HuH-7.5 (cell line): ENCODE measurements around the gene B4GALNT3.
"Not testable (repeated sequence)": the region's sequence is repeated elsewhere in the genome, so short reads cannot be mapped to it uniquely, and the experiment has no call there.

Experiments used
- DNase-seq: peaks from one replicate; pipeline ENCODE4 v3.0.0; 2011; ENCODE audit warnings: low spot score

Gene B4GALNT3

DNA sequence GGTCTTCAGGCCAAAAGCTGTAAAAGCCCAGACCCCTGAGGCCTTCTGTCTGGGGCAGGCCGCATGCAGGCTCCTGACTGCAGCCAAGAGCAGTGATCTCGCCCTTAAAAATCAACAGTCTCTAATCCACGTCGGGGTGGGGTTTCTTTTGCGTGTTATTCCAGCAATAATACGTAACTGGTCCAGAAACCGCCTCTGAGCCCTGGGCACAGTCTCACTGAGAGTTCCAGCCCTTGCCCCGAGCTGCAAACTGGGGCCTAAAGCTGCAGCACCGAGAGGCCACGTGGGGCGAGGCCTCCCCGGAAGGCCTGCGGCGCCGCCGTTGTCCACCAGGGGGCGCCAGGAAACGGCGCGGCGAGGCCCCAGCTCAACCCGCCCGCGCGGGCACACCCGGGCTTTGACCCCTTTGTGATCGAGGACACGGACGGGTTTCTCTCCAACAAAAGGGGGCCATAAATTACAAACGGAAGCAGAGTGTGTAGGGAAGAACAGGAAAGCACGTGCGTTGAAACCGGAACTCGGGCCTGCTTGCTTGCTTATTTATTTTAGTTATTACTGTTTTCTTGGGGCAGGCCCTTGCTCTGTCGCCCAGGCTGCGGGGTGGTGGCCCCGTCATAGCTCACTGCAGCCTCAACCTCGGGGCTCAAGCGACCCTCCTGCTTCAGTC, 116.3 kb downstream of the B4GALNT3 start:
- peak; percentile 85 for DNase-seq

DNA sequence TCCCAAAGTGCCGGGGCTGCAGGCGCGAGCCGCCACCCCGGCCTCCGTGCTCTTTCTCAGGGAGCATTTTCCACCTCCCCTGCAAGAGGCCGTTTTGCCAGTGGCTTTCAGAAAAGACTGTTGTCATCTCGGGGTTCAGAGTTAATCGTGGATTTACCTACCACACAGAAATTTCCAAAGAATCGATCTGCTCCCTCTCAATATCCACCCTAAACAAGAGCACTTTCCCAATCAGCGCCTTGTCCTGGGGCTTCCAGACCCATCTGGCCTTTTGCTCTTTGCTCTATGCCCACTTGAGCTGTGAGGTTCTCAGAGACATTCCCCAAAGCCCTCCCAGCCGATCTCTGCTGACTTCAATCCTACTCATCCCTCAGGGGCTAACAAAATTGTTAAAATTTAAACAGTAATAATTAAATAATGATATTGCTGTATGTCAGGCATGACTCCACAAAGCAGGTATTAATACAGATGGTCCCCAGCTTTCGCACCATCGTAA, 116.9 kb downstream of the B4GALNT3 start:
- DNase-seq = no peak

DNA sequence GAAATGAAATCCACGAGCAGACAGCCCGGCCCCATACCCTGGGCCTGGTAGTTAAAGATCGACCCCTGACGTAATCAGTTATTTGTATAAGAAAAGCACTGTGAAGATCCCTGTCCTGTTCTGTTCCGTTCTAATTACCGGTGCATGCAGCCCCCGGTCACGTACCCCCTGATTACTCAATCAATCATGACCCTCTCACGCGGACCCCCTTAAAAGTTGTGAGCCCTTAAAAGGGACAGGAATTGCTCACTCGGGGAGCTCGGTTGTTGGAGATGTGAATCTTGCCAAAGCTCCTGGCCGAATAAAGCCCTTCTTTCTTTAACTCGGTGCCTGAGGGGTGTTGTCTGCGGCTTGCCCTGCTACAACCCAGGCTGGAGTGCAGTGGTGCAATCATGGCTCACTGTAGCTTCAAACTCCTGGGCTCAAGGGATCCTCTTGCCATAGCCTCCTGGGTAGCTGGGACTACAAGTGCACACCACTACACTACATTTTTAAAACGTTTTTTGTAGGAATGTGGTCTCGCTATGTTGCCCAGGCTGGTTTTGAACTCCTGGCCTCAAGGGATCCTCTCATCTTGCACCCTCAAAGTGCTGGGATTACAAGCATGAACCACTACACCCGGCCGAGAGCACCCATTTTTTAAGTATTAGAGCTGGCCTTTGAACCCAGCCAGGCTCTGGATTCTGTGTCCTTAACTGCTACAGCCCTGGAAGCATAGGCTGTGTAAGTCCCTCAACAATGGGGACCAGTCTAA, 118.4 kb downstream of the B4GALNT3 start:
- not testable (repeated sequence) for DNase-seq

DNA sequence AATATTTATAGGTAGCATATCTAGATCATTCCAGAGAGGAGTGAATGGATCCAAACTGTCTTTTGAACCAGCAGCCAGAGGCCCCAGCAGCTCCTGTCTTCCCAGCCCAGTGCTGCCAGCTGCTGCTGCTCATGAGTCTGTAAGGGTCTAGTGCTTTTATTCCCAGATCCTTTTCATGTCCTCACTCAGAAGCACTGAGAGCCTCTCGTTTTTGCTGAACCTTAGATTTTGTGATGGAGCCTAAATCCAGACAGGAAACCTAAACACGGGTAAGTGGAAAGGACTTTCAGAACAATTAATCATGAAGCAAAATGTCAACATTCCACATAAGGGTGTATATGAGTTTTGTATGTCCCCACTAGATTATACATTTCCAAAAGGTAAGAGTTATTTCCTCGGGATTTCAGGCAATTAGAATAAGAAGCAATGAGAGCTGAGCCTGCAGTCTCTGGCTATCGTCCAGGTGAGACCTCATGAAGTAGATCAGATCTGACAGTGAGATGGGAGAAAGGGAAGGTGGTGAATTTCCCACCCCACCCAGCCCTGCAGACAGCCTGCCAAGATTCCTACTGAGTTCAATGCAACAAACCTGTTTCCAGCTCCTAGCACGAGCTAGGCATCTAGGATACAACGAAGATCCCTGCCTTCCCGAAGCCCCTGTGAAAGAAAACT, 119.1 kb downstream of the B4GALNT3 start:
- DNase-seq = no peak

DNA sequence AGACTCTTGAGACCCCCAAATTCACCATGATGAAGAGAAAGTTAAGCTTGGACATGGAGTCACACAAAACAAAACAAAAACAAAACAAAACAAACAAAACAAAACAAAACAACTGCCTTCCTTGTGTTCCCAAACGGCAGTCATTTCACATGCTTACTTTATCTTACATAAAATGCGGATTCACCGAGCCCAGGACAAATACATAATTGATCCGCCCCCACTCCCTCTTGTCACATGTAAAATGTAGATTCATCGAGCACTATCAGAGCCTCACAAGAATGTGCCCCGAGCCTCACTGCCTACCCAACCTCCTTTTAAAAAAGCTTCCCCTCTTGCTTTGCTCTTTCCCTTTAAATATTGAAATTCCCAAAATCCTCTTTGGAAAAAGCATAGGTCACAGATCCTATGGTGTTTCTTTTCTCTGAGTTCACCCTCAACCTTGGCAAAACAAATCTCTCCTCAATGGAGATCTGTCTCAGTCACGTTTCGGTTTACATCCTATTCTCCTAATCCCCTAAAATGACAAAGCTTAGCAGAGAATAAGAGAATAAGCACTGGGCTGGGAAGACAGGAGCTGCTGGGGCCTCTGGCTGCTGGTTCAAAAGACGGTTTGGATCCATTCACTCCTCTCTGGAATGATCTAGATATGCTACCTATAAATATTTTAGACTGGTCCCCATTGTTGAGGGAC, 119.8 kb downstream of the B4GALNT3 start:
- DNase-seq = no peak

DNA sequence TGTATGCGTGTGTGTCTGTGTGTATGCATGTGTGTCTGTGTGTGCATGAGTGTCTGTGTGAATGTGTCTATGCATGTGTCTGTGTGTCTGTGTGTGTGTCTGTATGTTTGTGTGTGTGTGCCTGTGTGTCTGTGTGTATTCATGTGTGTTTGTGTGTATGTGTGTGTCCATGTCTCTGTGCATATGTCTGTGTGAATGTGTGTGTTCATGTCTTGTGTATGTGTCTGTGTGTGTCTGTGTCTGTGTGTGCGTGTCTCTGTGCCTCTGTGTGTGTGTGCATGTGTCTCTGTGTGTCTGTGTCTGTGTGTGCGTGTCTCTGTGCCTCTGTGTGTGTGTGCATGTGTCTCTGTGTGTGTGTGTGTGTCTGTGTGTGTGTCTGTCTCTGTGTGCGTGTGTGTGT, 121.1 kb downstream of the B4GALNT3 start:
- no peak for DNase-seq

DNA sequence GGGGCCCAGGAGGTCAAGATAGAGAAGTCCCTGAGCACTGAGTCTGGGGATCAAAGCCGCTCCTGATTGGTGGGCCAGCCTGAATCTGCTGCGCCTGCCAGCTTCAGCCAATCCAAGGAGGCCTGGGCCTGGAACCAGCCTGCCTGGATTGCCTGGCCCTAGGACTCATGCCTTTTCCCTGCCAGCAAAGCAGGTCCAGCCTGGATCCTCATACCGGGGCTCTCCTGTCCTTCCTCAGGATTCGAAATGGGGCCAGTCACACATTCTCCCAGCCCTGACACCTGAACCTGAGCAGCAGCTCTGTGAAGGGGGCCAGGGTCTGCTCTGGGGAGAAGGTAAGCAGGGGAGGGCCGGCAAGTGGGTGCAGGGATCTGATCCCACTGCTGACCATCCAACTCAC, 121.6 kb downstream of the B4GALNT3 start:
- no peak for DNase-seq

DNA sequence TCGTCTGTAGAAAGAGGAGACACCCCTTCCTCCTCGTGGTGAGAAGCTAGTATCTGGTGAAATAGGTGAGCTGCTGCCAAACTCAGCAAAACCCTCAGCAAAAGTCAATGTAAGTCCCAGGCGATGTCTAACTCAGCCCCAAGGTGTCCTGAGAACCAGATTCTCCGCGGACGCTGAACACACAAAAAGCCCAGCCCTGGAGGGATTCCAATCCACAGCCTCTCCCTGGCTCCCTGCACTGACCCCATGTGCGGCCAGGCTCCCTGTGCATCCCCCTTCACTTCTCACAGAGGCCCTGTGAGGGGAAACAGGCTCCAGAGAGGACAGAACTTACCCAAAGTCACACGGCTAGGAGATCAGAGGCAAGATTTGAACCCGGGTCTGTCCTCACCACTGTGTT, 122.0 kb downstream of the B4GALNT3 start:
- no peak for DNase-seq

DNA sequence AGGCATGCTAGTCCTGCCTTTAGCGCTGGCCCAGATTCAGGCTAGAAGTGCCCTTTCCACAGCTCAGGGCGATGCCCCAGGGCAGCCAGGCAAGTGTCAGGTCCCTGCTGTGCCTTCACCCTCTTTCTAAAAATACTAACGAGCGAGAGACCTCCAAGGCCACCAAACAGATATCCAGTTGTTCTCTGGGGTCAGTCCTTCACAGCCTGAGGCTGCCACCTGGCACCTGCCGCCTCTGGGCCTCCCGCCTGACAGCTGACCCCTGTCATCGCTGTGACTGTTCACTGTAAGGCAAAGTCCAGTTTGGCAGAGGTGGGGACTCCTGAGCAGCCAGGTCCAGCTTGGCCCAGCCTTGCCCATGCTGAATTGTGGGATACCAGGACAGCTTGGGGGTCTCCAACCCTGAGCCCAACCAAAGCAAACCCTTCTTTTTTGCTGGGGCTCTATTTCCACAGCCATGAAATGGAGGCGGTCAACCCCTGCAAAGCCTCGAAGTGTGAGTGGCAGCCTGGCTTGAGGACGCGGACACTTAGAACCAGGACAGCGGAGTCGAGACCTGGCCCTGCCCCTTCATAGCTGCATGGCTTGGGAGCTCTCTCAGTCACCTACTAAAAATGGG, 123.6 kb downstream of the B4GALNT3 start:
- DNase-seq = peak; percentile 62

DNA sequence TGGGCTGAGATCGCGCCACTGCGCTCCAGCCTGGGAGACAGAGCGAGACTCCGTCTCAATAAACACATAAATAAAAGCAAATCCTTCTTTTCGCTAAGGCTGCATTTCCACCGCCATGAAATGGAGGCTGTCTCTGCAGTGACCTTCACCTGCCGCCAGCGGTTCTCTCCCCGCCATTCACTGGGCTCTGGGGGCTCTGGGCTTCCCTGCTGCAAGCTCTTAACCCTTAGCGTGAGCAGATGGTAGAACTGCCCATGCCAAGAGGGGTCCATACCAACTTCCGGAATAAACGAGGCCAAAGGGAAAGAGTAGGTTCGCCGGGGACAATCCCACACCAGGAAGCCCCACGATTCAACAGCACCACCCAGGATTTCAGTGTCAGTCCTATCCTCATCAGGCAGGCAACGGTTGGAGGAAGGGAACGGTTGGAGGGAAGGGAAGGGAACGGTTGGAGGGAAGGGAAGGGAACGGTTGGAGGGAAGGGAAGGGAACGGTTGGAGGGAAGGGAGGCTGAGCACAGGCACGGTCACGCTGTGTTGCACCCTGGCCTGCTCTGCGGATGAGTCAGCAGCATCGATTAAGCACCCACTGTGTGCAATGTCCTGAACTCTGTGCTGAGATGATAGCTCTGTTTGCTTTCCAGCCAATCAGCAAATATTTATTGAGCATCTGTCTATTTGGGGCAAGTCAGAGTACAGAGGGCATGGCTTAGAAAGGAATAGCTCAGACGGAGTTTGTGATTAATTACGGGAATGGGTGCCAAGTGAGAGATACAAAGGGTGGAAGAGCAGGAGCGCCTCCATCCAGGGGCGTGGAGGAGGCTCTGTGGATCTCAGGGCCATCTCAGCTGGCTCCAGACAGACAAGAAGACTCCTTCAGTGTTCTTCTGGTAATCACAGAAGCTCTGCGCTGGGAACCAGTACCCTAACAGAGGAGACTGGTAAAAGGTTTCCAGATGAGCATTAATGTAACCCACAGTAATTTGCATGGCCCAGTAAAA, 125.6 kb downstream of the B4GALNT3 start:
- peak; percentile 74 for DNase-seq

DNA sequence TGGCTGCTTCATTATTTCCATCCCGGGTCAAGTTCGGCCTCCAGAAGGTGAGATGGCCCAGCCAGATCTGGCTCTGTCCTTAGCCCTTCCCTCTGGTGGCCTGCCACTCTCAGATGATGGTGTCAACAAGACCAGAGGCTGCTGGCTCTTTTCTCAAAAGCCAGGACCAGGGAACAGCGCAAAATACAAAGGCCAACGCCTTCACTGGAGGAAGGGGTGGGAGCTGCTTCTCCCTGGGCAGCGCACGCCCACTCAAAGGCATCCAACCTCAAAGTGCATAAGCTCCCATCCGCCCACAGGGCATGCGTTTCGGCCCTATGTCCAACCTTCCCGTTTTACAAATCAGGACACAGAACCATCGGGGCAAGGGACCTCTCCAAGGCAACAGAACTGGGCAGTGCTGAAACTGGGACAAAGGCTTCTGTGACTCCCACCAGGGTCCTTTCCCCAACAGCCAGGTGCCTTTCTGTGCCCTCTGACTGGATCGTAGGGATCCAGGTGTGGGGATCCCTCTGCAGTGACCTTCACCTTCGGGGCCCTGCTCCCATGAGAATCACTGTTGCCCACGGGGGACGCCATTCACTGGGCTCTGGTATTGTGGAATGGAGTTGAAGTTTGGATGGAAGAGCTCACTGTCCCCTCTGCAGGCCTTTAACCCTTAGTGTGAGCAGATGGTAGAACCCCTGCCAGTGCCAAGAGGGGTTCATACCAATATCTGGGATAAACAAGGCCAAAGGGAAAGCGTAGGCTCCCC, 126.8 kb downstream of the B4GALNT3 start:
- DNase-seq = no peak

DNA sequence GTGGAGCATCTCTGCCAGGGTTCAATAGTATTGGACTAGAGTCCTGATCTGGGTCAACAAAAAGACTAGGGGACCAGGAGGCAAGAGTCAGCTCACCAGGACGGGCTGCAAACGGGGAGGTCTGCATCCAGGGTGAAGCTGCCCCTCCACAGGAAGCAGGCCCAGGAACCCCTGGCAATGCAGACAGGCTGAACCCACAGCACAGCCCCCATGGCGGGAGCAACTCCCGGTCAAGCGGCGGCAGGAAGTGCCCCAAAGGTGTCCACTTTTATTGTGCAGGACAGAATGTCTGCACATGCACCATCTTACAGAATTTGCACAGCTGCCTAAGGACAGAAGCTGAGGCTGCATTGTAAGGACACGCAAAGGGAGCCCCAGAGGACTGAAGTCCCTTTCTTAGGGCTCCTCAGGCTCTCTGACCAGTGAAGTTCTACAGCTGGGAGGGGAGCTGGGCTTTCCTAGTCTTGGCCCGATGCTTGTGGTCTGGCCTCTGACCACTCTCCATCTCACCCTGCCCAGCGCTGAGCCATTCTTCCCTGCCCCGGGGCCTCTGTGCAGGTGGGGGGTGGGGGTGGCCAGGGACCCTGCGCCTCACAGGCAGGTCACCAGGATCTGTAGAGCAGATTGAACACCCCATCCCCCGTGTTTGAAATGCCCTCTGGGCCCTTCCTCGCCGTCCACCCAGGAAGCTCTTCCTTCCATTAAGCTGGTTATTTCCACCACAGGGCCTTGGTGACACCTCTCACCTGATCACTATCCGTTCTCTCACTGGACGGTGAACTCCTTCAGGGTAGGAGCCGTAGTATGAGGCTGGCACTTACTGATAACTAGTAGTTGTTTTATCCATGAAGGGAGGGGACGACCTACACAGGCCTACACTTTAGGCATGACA, 127.6 kb downstream of the B4GALNT3 start:
- no peak for DNase-seq

DNA sequence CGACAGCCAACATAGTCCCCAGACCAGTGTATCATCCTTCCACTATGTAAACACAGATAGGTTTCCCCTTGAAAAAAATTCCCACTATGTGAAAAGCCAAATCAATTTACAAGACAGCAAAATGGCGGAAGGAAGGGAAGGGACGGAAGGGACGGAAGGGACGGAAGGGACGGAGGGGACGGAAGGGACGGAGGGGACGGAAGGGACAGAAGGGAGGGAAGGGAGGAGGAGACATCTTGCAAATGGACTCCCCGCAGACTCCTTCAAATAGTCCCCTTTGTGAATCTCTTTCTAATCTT, 128.2 kb downstream of the B4GALNT3 start:
- no peak for DNase-seq

DNA sequence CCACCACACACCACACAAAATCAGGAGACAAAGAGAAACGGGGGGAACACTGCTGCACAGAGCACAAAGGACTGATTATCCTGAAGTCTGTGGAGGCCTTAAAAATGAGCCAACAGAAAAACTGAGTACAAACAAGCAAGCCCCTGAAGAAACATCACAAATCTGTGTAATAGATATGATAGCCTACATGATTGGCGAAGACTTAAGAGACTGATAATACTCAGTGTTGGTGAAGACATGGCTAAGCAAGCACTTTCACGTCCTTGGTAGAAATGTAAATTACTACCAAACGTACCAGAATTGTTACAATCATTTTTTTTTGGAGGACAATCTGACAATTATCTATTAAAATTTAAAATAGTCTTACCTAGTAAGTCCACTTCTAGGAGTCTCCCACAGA, 128.9 kb downstream of the B4GALNT3 start:
- no peak for DNase-seq

DNA sequence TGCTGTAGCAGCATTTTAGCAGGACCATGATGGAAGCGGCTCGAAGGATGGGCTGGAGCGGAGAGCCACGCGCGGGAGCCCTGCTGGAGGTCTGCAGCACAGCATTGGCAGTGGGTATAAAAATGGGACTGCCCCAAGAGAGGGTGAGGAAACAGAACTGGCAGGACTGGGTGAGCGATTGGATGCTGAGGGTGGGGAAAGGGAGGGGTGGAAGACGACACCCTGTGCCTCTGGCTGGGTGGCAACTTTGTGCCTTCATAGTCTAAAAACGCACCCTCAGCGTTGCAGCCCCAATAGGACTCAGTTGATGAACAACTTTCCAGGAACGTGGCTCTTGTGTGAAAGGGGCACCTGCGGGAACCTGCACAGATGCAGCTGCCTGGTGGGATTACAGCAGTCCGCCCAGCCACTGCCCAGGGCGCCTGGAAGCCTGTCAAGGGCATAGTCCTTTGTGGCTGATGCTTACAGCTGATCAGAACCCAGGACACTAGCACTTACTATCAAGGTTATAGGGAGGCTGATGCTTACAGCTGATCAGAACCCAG, 130.5 kb downstream of the B4GALNT3 start:
- no peak for DNase-seq

DNA sequence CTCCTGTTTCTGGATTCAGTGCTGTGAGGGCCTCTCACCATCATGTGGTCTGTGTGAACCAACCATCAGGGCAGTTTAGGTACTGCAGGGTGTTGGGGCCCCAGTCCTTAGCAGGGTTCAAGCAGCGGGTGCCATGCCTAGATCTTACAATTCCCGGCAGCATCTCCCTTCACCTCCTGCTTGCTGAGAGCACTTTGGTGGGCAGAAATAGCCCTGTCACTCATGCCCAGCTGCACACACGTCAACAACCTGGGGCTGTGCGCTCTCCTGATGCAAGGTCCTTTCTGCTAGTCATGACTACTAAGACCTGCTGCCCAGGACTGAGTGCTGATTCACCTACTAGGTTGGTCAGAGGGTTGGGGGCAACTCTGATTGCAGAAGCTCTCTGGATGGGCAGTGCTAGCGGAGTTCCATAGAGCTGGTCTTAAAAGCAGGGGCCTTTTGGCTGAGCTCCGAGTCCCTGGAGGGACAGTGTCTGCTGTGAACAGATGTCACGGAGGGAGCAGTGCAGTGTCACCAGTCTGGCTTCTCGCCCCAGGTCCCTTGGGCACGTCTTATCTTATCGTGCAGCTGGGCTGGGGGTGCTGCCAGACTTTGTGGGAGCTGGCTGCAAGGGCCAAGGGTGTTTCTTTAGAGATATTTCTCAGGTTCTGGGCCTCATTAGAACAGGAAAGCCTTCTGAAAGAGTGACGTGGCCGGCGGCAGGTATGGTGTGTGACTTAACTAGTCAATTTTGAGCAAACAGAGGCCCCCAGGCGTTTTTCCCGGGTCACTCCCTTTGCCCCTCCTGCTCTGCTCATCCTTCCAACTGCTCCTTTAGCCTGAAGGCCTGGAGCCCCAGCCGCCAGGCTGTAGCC, 131.7 kb downstream of the B4GALNT3 start:
- DNase-seq = no peak

DNA sequence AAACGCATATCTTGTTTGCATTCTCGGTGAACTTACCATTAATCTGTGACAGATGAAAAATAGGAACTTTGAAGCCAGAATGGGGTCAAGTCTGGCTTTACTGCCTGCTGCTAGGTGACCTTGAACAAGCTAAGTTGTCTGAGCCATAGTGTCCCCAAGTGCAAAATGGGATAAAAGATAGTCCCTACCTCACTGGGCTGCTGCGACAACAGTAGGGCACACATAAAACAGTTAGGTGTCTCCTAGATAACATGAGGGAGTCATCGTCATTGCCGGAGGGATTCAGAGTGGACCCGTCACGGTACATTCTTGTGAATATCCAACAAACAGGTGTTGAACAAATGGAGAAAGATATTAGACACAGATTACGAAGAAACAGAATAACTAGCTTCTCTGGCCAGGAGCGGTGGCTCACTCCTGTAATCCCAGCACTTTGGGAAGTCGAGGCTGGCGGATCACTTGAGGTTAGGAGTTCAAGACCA, 132.3 kb downstream of the B4GALNT3 start:
- DNase-seq = no peak
